IPS-20b (cell line): ENCODE measurements around the gene UGGT2.
"Not testable (repeated sequence)": the region's sequence is repeated elsewhere in the genome, so short reads cannot be mapped to it uniquely, and the experiment has no call there.

Source experiments
- H3K27ac ChIP-seq: one replicate; pipeline ENCODE4 v1.5.1; 2013; ENCODE audit warnings: low read length
- H3K27me3 ChIP-seq: 2 replicates; pipeline ENCODE4 v1.6.1; 2013; ENCODE audit warnings: mild to moderate bottlenecking, low read length, inconsistent platforms; ENCODE audit not compliant: insufficient read depth
- H3K36me3 ChIP-seq: 2 replicates; pipeline ENCODE4 v1.6.1; 2013; ENCODE audit warnings: low read depth, mild to moderate bottlenecking, inconsistent platforms, low read length, moderate library complexity; ENCODE audit not compliant: insufficient read depth
- H3K4me1 ChIP-seq: 2 replicates; pipeline ENCODE4 v1.6.1; 2013; ENCODE audit warnings: mild to moderate bottlenecking, control low read depth, inconsistent platforms, low read length, moderate library complexity; ENCODE audit not compliant: insufficient read depth
- H3K4me3 ChIP-seq: 2 replicates; pipeline ENCODE4 v1.5.1; 2013; ENCODE audit warnings: mild to moderate bottlenecking, low read length, inconsistent platforms
- H3K9ac ChIP-seq: 2 replicates; pipeline ENCODE4 v1.6.1; 2013; ENCODE audit warnings: low read depth, mild to moderate bottlenecking, inconsistent platforms, low read length, moderate library complexity
- H3K9me3 ChIP-seq: 2 replicates; pipeline ENCODE4 v1.6.1; 2013; ENCODE audit warnings: mild to moderate bottlenecking, low read depth, low read length, inconsistent platforms; ENCODE audit not compliant: insufficient read depth

UGGT2 gene

DNA sequence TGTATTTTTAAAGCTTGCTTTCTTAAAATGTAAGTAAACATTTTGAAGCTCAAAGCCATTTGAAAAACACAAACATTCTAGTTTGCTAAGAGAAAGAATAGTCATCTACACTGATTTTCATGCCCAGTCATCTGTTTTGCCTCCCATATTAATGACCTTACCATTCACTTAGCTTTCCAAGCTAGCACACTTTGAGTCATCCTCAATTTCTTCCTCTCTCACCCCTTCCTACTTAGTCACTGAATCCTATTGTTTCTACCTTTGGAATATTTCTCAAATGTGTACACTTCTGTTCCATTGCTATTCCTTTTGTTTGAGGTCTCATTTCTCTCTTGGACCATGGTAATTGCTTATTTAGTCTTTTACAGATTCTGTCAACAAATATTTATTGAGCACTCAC lies 29.4 kb upstream of the UGGT2 start:
- no peak overlapping the region for H3K27ac ChIP-seq
- no peaks in the 10 kb centered on the region; the same call in 1 of the 2 replicates for H3K4me1 ChIP-seq
- no peaks in the 10 kb centered on the region for H3K36me3 ChIP-seq
- H3K4me3 ChIP-seq = no peak overlapping the region
- peaks cover 10% of the 10 kb centered on the region; the same call in 1 of the 2 replicates for H3K27me3 ChIP-seq
- H3K9ac ChIP-seq = no peak overlapping the region
- no peaks in the 10 kb centered on the region for H3K9me3 ChIP-seq

GRCh38 chr13:96081888-96082287 lies 28.7 kb upstream of the UGGT2 start:
- no peak overlapping the region for H3K9ac ChIP-seq
- no peaks in the 10 kb centered on the region for H3K9me3 ChIP-seq
- no peaks in the 10 kb centered on the region; the same call in 1 of the 2 replicates for H3K4me1 ChIP-seq
- H3K36me3 ChIP-seq = no peaks in the 10 kb centered on the region
- H3K27ac ChIP-seq = no peak overlapping the region
- 0 out of 2 replicates have a peak, but pooled peaks cover 2% of the 10 kb centered on the region for H3K27me3 ChIP-seq
- no peak overlapping the region for H3K4me3 ChIP-seq

DNA sequence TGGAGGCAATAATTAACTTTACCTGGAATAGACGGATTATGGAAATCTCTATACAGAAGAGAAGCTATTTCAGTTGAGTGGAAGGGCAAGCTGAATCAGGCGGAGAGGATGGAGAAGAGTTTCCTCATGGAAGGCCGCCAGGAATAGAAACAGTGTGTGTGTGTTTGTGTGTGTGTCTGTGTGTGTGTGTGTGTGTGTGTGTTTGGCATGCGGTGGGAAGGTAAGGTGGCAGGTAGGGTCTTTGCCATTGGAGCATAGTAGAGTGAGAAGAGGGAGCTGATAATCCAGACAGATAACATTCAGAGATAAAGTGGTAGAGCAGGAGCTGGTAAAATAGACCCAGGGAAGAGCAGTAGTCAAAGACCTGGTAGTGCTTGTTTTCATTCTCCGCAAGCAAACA lies 27.5 kb upstream of the UGGT2 start:
- no peaks in the 10 kb centered on the region; the same call in 1 of the 2 replicates for H3K4me1 ChIP-seq
- H3K4me3 ChIP-seq = no peak overlapping the region
- no peaks in the 10 kb centered on the region for H3K36me3 ChIP-seq
- no peaks in the 10 kb centered on the region for H3K27me3 ChIP-seq
- no peak overlapping the region for H3K9ac ChIP-seq
- no peaks in the 10 kb centered on the region for H3K9me3 ChIP-seq
- no peak overlapping the region for H3K27ac ChIP-seq

GRCh38 chr13:96075953-96076543 lies 22.8 kb upstream of the UGGT2 start:
- H3K9ac ChIP-seq = no peak overlapping the region
- no peaks in the 10 kb centered on the region for H3K9me3 ChIP-seq
- H3K4me1 ChIP-seq = no peaks in the 10 kb centered on the region
- H3K27me3 ChIP-seq = no peaks in the 10 kb centered on the region
- no peak overlapping the region for H3K27ac ChIP-seq
- H3K4me3 ChIP-seq = no peak overlapping the region
- no peaks in the 10 kb centered on the region for H3K36me3 ChIP-seq

GRCh38 chr13:96072392-96072791 lies 19.2 kb upstream of the UGGT2 start:
- Histone ChIP-seq H3K36me3 (no peaks in the 10 kb centered on the region), H3K9ac (no peak overlapping the region), H3K27ac (no peak overlapping the region), H3K9me3 (no peaks in the 10 kb centered on the region), H3K4me3 (no peak overlapping the region), H3K4me1 (no peaks in the 10 kb centered on the region), H3K27me3 (no peaks in the 10 kb centered on the region)

DNA sequence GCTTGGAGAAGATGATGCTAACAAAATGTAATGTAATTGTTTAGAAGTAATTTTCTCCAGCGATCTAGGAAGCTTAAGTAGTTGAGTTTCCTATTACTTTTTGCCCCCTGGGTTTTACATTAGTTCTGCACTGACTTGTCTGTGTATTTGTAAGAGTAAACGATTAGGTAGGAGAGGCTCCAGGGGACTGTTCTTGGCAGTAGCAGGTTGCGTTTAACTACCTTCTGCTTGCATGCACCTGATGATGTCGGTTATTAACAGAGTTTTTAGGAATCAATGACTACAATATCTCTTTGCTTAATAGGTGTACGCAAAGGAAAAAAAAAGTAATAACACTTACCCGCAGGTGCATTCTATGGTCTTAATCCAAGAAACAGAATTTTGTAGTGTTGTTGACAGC lies 18.3 kb upstream of the UGGT2 start:
- H3K36me3 ChIP-seq = no peaks in the 10 kb centered on the region
- H3K27me3 ChIP-seq = no peaks in the 10 kb centered on the region
- no peak overlapping the region for H3K27ac ChIP-seq
- H3K4me1 ChIP-seq = no peaks in the 10 kb centered on the region
- H3K9me3 ChIP-seq = no peaks in the 10 kb centered on the region
- H3K4me3 ChIP-seq = no peak overlapping the region
- H3K9ac ChIP-seq = no peak overlapping the region

DNA sequence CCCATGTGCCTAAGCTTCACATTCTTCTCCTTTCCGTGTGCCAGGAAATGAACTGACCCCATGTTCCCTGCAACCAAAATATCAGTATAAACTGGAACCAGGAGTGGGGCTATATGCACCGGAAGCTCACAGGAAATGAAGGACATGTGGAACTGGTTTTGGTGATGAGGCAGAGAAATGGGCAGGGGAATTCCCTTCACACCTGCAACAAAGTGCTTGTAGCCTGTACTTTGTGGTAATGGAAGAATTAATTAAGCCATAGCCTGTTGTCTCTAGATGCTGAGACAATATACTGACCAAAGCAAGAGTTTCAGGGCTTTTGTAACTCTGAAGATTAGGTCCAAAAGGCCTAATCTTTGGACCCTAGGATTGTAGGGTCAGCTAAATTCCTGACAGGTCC lies 15.5 kb upstream of the UGGT2 start:
- H3K4me3 ChIP-seq = no peak overlapping the region
- H3K4me1 ChIP-seq = no peaks in the 10 kb centered on the region
- no peaks in the 10 kb centered on the region for H3K36me3 ChIP-seq
- no peaks in the 10 kb centered on the region for H3K9me3 ChIP-seq
- H3K27ac ChIP-seq = no peak overlapping the region
- H3K9ac ChIP-seq = no peak overlapping the region
- no peaks in the 10 kb centered on the region for H3K27me3 ChIP-seq

GRCh38 chr13:96065849-96066248 lies 12.6 kb upstream of the UGGT2 start:
- Histone ChIP-seq H3K9me3 (no peaks in the 10 kb centered on the region), H3K36me3 (no peaks in the 10 kb centered on the region), H3K4me1 (no peaks in the 10 kb centered on the region), H3K9ac (no peak overlapping the region), H3K27ac (no peak overlapping the region), H3K4me3 (no peak overlapping the region), H3K27me3 (no peaks in the 10 kb centered on the region)

DNA sequence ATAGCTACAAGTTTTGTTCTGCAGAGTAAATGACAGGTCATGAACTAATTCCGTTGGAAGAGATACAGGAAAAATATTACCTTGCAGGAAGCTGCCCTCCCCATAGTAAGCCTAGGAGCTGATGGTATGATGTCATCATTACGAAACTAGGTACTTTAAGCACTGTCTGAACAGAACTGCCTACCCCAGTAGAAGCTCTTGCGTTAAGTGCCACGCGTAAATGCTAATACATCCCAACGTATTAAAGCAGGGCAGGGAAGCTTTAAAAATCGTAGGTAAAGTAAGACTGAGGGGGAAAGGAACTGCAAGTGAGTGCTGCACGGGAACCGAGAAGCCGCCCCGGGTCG lies 572 bp downstream of the UGGT2 start:
- H3K4me1 ChIP-seq = no peaks in the 10 kb centered on the region; the same call in 1 of the 2 replicates
- H3K9me3 ChIP-seq = no peaks in the 10 kb centered on the region
- H3K4me3 ChIP-seq = peak overlapping the region; percentile 97
- H3K36me3 ChIP-seq = no peaks in the 10 kb centered on the region
- no peaks in the 10 kb centered on the region for H3K27me3 ChIP-seq
- H3K27ac ChIP-seq = no peak overlapping the region
- peak overlapping the region; percentile 89; the same call in 1 of the 2 replicates for H3K9ac ChIP-seq

- H3K4me1 ChIP-seq, H3K9me3 ChIP-seq, H3K36me3 ChIP-seq, H3K9ac ChIP-seq, H3K27ac ChIP-seq, H3K27me3 ChIP-seq: not testable (repeated sequence)
- H3K4me3 ChIP-seq = peak overlapping the region; percentile 97
These were observed 1.3 kb downstream of the UGGT2 start for GRCh38 chr13:96051946-96052345.

DNA sequence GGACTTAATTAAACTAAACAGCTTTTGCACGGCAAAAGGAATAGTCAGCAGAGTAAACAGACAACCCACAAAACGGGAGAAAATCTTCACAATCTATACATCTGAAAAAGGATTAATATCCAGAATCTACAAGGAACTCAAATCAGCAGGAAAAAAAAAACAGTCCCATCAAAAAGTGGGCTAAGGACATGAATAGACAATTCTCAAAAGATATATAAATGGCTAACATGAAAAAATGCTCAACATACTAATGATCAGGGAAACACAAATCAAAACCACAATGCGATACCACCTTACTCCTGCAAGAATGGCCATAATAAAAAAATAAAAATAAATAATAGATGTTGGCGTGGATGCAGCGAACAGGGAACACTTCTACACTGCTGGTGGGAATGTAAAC lies 1.7 kb downstream of the UGGT2 start:
- not testable (repeated sequence) for H3K4me1 ChIP-seq, H3K4me3 ChIP-seq, H3K27ac ChIP-seq, H3K36me3 ChIP-seq, H3K9me3 ChIP-seq, H3K27me3 ChIP-seq, H3K9ac ChIP-seq

- peaks cover 12% of the 10 kb centered on the region; the same call in 1 of the 2 replicates for H3K9me3 ChIP-seq
- H3K9ac ChIP-seq, H3K27ac ChIP-seq, H3K4me3 ChIP-seq, H3K27me3 ChIP-seq, H3K4me1 ChIP-seq, H3K36me3 ChIP-seq: not testable (repeated sequence)
These were observed 2.2 kb downstream of the UGGT2 start for GRCh38 chr13:96050955-96051354.
